Stimulated activated CD4-positive, alpha-beta T cell treated with anti-CD3 and anti-CD28 coated beads, Interleukin-2, amount 100 ng/mL, for 24 hours (primary cell): ENCODE results near the gene RAB36.

ENCODE experiments used
- DNase-seq, 2 donors: peaks; one replicate each; pipeline ENCODE4 v3.0.0-alpha.2; 2020

The RAB36 gene

DNA sequence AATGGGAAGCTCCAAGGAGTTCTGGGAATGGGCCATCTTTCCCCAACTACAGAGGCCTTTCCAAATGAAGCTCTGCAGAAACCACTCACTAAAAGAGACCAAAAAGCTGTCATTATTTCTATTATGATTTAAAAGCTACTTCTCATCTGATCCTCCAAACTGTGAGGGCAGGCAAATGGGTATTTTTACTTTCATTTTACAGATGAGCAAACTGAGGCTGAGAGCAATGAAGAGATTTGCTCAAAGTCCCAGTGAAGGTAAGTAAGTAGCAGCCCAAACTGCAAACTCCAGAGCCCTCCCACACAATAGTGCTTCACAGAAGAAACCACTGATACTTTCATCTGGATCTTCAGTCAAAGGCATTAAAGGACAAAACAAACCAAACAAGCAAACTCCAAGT is 4.9 kb upstream of the RAB36 start:
- no peak for DNase-seq

DNA sequence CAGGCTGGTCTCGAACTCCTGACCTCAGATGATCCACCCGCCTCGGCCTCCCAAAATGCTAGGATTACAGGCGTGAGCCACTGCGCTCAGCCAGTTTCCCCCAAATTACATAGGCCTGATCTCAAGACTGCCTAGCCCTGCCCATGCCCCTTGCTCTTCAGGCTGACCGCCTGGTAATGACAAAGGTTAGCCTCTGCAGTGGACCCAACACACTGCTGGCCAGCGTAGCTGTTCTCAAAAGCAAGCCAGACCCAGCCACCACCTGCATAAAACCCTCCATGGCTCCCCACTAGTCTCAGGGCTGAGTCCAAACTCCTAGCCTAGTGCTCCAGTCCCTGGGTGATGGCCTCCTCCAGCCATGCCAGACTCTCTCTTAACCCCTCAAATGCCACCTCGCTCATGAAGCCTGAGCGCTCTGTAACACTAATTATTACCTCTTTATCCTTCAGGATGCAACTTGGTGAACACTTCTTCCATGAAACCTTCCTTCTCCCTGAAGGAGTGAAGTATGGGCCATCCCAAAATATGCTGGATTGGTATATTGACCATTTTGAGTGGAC is 2.7 kb upstream of the RAB36 start:
- no peak for DNase-seq

- no peak for DNase-seq
Measured at GRCh38 chr22:23143119-23143518, 2.2 kb upstream of the RAB36 start.

- DNase-seq, result no peak
Measured at GRCh38 chr22:23144432-23144831, 845 bp upstream of the RAB36 start.

- no peak for DNase-seq
Measured at GRCh38 chr22:23145878-23146470, 697 bp downstream of the RAB36 start.

- no peak for DNase-seq
Measured at GRCh38 chr22:23146478-23147205, 1.4 kb downstream of the RAB36 start.

GRCh38 chr22:23147617-23148387 is 2.5 kb downstream of the RAB36 start:
- DNase-seq, result no peak

DNA sequence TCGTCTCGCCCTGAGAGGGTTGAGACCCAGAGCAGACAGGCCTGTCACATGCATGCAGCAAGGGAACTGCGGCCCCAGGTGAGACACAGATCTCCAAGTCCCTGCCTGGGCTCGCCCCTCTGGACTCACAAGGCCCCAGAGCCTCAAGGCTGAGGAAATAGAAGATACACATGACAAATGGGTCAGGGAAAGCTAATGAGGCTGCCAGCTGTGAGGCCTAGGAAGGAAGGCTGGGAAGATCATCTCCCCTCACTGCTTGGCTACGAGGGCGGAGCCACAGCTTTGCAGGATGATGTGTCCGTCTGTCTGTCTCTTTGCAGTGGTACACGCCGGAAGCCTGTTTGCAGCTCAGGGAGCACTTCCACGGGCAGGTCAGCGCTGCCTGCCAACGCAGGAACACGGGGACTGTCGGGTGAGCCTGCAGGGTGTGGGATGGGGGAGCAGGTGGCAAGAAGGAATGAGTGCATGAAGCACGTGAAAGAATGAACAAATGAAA is 4.5 kb downstream of the RAB36 start:
- no peak for DNase-seq

- DNase-seq, result no peak
Measured at GRCh38 chr22:23150762-23151161, 5.5 kb downstream of the RAB36 start.

GRCh38 chr22:23151827-23152226 is 6.5 kb downstream of the RAB36 start:
- no peak for DNase-seq

- DNase-seq, result no peak
Measured at GRCh38 chr22:23152238-23153114, 7.2 kb downstream of the RAB36 start.

DNA sequence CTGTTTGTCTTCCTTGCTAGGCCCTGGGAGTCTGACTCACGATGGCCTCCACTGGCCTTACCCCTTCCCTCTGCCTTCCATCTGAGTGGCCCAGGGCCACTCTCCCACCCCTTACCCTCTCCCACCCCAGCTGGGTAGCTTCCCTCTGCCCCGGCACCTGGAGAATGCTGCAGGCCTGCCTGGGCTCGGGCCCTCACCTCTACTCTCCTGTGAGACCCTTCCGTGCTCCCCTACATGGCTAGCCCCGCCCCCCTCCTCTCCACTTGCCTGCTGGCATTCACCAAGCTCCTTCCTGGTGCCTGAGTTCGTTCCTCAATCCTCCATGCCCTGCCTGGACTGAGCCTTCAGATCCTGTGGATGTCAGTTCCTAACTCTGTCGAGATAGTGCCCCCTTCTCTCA is 8.7 kb downstream of the RAB36 start:
- DNase-seq, result no peak

- DNase-seq, result no peak
Measured at GRCh38 chr22:23154461-23154860, 9.2 kb downstream of the RAB36 start.

GRCh38 chr22:23155143-23155542 is 9.9 kb downstream of the RAB36 start:
- DNase-seq, result no peak

DNA sequence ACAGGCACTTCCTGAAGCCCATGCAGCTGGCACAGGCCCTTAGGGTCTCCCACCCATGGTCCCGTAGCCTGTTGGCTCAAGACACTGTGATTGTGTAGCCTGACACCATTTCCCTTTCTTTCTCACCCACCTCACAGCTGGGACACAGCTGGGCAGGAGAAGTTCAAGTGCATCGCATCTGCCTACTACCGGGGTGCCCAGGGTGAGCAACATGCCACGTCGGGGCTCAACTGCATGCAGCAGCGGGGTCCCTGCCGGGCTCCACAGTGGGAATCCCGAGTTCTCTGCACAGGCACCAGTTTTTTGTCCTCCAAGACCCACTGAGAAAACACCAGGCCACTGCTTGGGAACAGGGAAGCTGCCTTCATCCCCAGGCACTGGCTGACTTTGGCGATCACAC is 10.6 kb downstream of the RAB36 start:
- no peak for DNase-seq

GRCh38 chr22:23156286-23156685 is 11.0 kb downstream of the RAB36 start:
- no peak for DNase-seq

GRCh38 chr22:23157560-23158515 is 12.6 kb downstream of the RAB36 start:
- no peak for DNase-seq

DNA sequence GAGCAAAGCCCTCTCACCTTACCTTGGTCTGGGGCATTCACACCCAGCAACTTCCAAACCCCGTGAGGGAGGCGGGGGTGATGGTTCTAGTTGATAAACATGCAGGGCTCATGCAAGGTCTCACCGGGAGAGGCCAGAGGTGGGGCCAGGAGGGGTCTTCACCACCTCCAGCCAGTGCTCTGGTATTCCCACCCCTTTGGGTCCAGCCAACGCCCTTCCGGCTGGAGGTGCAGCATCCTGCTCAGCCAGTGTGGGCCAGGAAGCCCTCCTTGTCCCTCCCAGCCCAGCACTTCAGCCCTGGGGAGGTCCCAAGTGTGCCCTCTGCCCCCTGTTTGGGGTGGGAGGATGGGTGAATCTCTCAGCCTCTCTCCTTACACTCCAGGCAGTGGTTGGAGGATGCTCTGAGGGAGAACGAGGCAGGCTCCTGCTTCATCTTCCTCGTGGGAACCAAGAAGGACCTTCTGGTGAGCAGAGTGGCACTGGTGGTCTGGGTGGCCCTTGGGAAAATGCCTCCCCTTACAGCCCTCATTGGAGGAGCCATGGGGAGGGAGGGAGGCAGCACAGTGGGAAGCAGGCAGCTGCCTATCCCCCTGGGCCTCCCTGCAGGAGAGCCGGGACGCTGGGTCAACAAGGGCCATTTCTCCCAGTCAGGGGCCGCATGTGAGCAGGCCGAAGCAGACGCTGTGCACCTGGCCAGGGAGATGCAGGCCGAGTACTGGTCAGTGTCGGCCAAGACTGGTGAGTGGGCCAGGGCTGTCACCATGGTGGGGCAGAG is 13.4 kb downstream of the RAB36 start:
- no peak for DNase-seq

DNA sequence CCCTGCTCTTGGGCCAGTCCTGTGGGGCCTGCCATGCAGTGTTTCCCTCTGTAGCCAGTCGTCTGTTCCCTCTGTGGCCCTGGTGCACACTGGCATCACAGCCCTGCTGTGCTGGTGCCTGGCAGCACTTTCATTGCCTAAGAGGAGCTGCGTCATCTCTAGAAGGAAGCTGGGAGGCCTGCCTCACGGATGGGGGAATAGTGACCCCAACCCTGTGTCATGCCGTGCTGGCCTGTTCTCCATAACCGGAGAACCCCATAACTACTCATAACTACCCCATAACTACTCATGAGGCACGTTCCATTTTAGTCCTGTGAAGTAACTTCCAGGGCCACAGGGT is 14.0 kb downstream of the RAB36 start:
- no peak for DNase-seq

DNA sequence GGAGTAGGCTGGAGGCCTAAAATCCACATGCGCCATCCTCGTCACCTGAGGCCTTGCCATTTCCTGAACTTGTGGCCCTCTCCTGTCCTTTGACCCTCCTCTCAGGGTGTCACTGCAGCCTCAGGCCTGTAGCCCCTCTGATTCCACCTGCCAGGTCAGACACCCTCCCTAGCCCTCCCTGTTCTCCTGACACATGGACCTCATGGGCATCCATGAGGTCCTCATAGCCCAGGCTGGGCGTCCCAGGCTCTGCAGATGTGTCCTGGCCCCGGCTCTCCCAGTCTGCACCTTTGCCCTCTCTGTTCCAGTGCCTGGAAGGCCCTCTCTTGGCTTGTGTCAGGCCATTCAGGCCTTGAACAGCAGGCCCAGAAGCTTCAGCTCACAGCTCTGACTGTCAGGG is 15.8 kb downstream of the RAB36 start:
- DNase-seq, result no peak

GRCh38 chr22:23161574-23161973 is 16.3 kb downstream of the RAB36 start:
- DNase-seq, result no peak
